ENCODE measurements around the gene TPPP2. TPM values are rescaled to one million over a fixed set of nuclear protein-coding genes. Genes with fewer than 3 reads are reported as not detected.

The TPPP2 gene
- total RNA-seq, 1 donor from 2014 or later, result not detected

- H3K9me3 Mint-ChIP-seq (ENCODE audit: unreplicated experiment), result no peaks in the 10 kb centered on the region
- H3K36me3 Mint-ChIP-seq (ENCODE audit: unreplicated experiment), result no peaks in the 10 kb centered on the region
- no peak for DNase-seq
- no peak for TF ChIP-seq CTCF (IDR thresholded peaks at IDR 0.05; ENCODE audit: partially characterized antibody, unreplicated experiment)
- H3K4me3 Mint-ChIP-seq (ENCODE audit: unreplicated experiment), result no peak within 1 kb of the TSS
- H3K27me3 Mint-ChIP-seq (ENCODE audit: unreplicated experiment), result no peaks in the 10 kb centered on the region
- H3K27ac Mint-ChIP-seq (ENCODE audit: unreplicated experiment), result no peak within 1 kb of the TSS
- H3K4me1 Mint-ChIP-seq (ENCODE audit: low read depth, unreplicated experiment), result no peaks in the 10 kb centered on the region
Observed at GRCh38 chr14:21057803-21058675, 28.0 kb downstream of the TPPP2 start, which contains the start of gene RNASE8. RNASE8 (plus strand) TSS chr14:21057822; CDS start chr14:21057893, 71 bp downstream.

- H3K9me3 Mint-ChIP-seq (ENCODE audit: unreplicated experiment), result no peaks in the 10 kb centered on the region
- H3K27me3 Mint-ChIP-seq (ENCODE audit: unreplicated experiment), result no peaks in the 10 kb centered on the region
- no peaks in the 10 kb centered on the region for H3K4me1 Mint-ChIP-seq (ENCODE audit: low read depth, unreplicated experiment)
- no peak for TF ChIP-seq CTCF (IDR thresholded peaks at IDR 0.05; ENCODE audit: partially characterized antibody, unreplicated experiment)
- no peaks in the 10 kb centered on the region for H3K36me3 Mint-ChIP-seq (ENCODE audit: unreplicated experiment)
- no peak for DNase-seq
- H3K27ac Mint-ChIP-seq (ENCODE audit: unreplicated experiment), result no peak overlapping the region
- no peak overlapping the region for H3K4me3 Mint-ChIP-seq (ENCODE audit: unreplicated experiment)
Observed at GRCh38 chr14:21058903-21059302, 28.9 kb downstream of the TPPP2 start.

GRCh38 chr14:21059842-21060613, 30.0 kb downstream of the TPPP2 start:
- no peaks in the 10 kb centered on the region for H3K36me3 Mint-ChIP-seq (ENCODE audit: unreplicated experiment)
- TF ChIP-seq CTCF (IDR thresholded peaks at IDR 0.05; ENCODE audit: partially characterized antibody, unreplicated experiment), result no peak
- H3K4me1 Mint-ChIP-seq (ENCODE audit: low read depth, unreplicated experiment), result no peaks in the 10 kb centered on the region
- DNase-seq, result no peak
- no peak overlapping the region for H3K27ac Mint-ChIP-seq (ENCODE audit: unreplicated experiment)
- no peak overlapping the region for H3K4me3 Mint-ChIP-seq (ENCODE audit: unreplicated experiment)
- no peaks in the 10 kb centered on the region for H3K9me3 Mint-ChIP-seq (ENCODE audit: unreplicated experiment)
- H3K27me3 Mint-ChIP-seq (ENCODE audit: unreplicated experiment), result no peaks in the 10 kb centered on the region

- H3K4me3 Mint-ChIP-seq (ENCODE audit: unreplicated experiment), result no peak overlapping the region
- H3K9me3 Mint-ChIP-seq (ENCODE audit: unreplicated experiment), result no peaks in the 10 kb centered on the region
- no peaks in the 10 kb centered on the region for H3K36me3 Mint-ChIP-seq (ENCODE audit: unreplicated experiment)
- no peak for DNase-seq
- TF ChIP-seq CTCF (IDR thresholded peaks at IDR 0.05; ENCODE audit: partially characterized antibody, unreplicated experiment), result no peak
- no peaks in the 10 kb centered on the region for H3K27me3 Mint-ChIP-seq (ENCODE audit: unreplicated experiment)
- no peaks in the 10 kb centered on the region for H3K4me1 Mint-ChIP-seq (ENCODE audit: low read depth, unreplicated experiment)
- H3K27ac Mint-ChIP-seq (ENCODE audit: unreplicated experiment), result no peak overlapping the region
Observed at GRCh38 chr14:21060614-21061346, 30.8 kb downstream of the TPPP2 start.
